Measurements from ENCODE around the gene FHIT.
"Not testable (repeated sequence)": the region's sequence is repeated elsewhere in the genome, so short reads cannot be mapped to it uniquely, and the experiment has no call there.

FHIT gene

GRCh38 chr3:59936472-59936871, 1314.8 kb downstream of the FHIT start:
- FAIRE-seq: no peak
- no peak for TF ChIP-seq CTCF (IDR thresholded peaks at IDR 0.05; ENCODE audit: insufficient read depth, missing control alignments)
- DNase-seq (ENCODE audit: insufficient read length, low spot score): no peak

GRCh38 chr3:59935025-59935424, 1316.2 kb downstream of the FHIT start:
- FAIRE-seq (no peak), DNase-seq (ENCODE audit: insufficient read length, low spot score) (no peak)
- no peak for TF ChIP-seq CTCF (IDR thresholded peaks at IDR 0.05; ENCODE audit: insufficient read depth, missing control alignments)

- FAIRE-seq; DNase-seq (ENCODE audit: insufficient read length, low spot score): not testable (repeated sequence)
These were observed 1316.7 kb downstream of the FHIT start for GRCh38 chr3:59934560-59934959.

- no peak for DNase-seq (ENCODE audit: insufficient read length, low spot score)
- FAIRE-seq: no peak
- TF ChIP-seq CTCF (IDR thresholded peaks at IDR 0.05; ENCODE audit: insufficient read depth, missing control alignments): no peak
These were observed 1321.1 kb downstream of the FHIT start for GRCh38 chr3:59930170-59930569.

GRCh38 chr3:59927056-59927455, 1324.2 kb downstream of the FHIT start:
- no peak for DNase-seq (ENCODE audit: insufficient read length, low spot score)
- FAIRE-seq: no peak
- TF ChIP-seq CTCF (IDR thresholded peaks at IDR 0.05; ENCODE audit: insufficient read depth, missing control alignments): no peak

- DNase-seq (ENCODE audit: insufficient read length, low spot score) (no peak), FAIRE-seq (no peak)
- TF ChIP-seq CTCF (IDR thresholded peaks at IDR 0.05; ENCODE audit: insufficient read depth, missing control alignments): no peak
These were observed 1325.3 kb downstream of the FHIT start for GRCh38 chr3:59925946-59926345.

- TF ChIP-seq CTCF (IDR thresholded peaks at IDR 0.05; ENCODE audit: insufficient read depth, missing control alignments): no peak
- FAIRE-seq: no peak
- no peak for DNase-seq (ENCODE audit: insufficient read length, low spot score)
These were observed 1329.1 kb downstream of the FHIT start for GRCh38 chr3:59922192-59922591.

- DNase-seq (ENCODE audit: insufficient read length, low spot score) (no peak), FAIRE-seq (no peak)
- TF ChIP-seq CTCF (IDR thresholded peaks at IDR 0.05; ENCODE audit: insufficient read depth, missing control alignments): no peak
These were observed 1330.4 kb downstream of the FHIT start for GRCh38 chr3:59920822-59921221.

Measured in D721Med (cell line).